IPS DF 19.7 (cell line): ENCODE data around the gene NUP93.
"Not testable (repeated sequence)": the region's sequence is repeated elsewhere in the genome, so short reads cannot be mapped to it uniquely, and the experiment has no call there.

Experiments used
- DNase-seq: peaks from one replicate; pipeline ENCODE4 v3.0.0-alpha.2; 2013; ENCODE audit warnings: low read depth, low spot score

Gene NUP93

DNA sequence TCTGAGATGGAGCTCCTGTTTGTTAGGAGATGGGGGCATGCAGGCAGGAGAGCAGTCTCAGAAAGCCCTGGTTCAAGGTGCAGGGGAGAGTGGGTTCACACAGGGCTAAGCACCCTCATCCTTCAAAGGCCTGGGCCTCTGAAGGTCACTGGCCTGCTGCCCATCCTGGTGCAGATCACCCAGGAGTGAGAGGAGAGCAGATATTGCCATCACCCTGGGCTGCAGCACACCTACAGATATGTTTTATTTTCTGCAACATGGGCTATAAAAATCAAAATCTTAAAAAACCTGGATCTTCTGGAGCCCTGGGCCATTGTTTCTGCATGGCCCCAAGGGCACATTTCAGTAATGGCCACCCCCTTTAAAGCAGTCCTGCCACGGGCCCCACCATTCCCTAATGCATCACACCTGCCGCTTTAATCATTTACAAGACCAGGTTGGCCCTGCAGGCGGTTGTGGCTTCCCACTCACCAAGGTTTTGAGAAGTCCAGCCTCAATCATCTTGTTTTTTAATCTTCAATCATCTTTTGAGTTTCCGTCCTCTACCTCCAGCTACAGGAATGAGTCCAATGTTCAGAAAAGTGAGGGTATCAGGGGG lies 20.4 kb upstream of the NUP93 start:
- no peak for DNase-seq

DNA sequence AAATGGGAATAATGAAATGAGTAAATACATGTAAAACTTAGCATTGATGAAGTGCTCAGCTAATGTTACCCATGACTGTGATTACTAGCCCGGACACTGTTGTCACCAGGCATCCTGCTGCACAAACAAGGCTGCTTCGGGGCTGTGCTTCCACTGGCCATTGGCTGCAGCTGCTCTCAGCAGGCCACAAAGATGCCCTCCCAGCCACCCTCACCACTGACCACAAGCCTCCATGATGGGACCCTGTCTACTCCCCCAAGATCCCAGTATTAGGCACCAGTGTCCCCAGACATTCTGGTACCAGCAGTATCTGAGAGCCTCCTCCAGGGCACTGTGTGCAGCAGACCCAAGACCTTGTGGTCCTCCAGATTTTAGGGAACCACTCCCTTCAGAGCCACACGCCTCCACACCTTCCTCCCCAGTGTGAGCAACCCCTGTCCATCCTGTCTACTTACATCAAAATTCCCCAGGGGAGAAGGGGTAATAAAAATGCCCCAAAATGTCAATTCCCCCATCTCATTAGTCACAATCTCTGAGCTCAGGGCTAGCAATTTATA lies 19.7 kb upstream of the NUP93 start:
- DNase-seq, result no peak

DNA sequence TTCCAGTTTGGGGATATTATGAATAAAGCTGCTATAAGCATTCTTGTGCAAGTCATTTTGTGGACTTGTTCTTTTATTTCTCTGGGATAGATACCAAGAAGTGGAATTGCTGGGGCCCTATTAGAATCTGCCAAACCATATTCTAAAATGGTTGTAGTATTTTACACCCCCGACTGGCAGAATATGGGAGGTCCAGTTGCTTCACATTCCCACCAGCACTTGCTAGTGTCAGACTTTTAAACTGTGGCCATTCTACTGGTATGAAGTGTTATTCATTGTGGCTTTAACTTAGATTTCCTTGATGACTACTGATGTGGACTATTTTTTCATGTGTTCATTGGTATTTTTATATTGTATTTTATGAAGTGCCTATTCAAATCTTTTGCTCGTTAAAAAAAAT lies 18.1 kb upstream of the NUP93 start:
- no peak for DNase-seq

GRCh38 chr16:56713794-56714193 lies 16.1 kb upstream of the NUP93 start:
- no peak for DNase-seq

- DNase-seq, result no peak
Observed at GRCh38 chr16:56715126-56715525, 14.8 kb upstream of the NUP93 start.

DNA sequence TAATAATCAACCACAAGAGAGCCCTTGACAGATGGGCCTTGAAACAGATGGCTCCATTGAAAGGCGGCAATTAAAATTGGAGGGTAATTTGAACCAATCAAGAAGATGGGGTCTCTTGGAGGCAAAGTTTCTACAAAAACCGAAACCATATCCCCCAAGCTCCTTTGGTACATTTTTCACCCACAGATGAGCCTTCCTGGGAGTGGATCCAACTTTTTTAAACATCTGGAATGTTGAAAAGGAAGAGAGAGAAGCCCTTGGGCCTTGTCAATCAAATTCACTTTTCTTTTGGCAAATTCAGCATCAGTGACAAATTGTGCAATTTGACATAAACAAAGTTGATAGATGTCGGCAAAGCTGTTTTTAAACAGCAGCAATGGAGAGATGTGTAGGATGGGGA lies 13.2 kb upstream of the NUP93 start:
- DNase-seq, result no peak

- DNase-seq, result not testable (repeated sequence)
Observed at GRCh38 chr16:56717532-56717931, 12.4 kb upstream of the NUP93 start.

GRCh38 chr16:56722200-56722842 lies 7.6 kb upstream of the NUP93 start:
- no peak for DNase-seq

GRCh38 chr16:56724191-56724590 lies 5.7 kb upstream of the NUP93 start:
- no peak for DNase-seq

- DNase-seq, result no peak
Observed at GRCh38 chr16:56726283-56726682, 3.6 kb upstream of the NUP93 start.

DNA sequence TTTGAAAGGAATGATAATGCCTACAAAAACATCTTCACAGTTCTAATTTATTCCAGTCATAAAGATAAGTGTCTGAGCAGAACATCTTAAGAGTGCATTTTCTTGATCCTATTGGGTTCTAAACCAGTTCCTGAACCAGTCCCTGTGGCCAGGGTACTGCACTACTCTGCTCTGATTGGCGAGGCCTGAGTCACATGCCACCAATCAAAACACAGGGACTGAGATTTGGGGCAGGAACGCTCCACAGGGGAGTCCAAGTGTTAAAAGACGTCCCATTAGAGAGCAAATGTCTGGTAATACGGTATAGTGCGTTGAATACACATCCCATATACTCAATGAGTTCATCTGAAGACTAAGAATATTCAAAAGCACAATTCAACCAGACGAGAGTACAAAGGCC lies 3.0 kb upstream of the NUP93 start:
- DNase-seq, result no peak

DNA sequence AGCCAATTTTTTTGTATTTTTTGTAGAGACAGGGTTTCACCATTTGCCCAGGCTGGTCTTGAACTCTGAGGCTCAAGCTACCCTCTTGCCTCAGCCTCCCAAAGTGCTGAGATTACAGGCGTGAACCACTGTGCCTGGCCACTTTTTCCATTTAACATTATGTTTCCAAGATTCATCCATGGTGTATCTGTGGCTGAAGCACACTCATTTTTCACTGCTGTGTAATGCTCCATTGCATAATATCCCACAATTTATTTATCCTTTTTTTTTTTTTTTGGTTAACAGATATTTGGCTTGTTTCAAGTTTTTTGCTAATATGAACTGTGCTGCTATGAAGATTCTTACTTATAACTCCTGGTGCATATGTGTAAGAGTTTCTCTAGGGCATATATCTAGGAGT lies 1.9 kb upstream of the NUP93 start:
- no peak for DNase-seq

GRCh38 chr16:56728980-56729734 lies 772 bp upstream of the NUP93 start:
- no peak for DNase-seq

GRCh38 chr16:56732366-56732765 lies 2.4 kb downstream of the NUP93 start:
- no peak for DNase-seq

- DNase-seq, result no peak
Observed at GRCh38 chr16:56732832-56733231, 2.9 kb downstream of the NUP93 start.

GRCh38 chr16:56734429-56734828 lies 4.5 kb downstream of the NUP93 start:
- DNase-seq, result no peak

DNA sequence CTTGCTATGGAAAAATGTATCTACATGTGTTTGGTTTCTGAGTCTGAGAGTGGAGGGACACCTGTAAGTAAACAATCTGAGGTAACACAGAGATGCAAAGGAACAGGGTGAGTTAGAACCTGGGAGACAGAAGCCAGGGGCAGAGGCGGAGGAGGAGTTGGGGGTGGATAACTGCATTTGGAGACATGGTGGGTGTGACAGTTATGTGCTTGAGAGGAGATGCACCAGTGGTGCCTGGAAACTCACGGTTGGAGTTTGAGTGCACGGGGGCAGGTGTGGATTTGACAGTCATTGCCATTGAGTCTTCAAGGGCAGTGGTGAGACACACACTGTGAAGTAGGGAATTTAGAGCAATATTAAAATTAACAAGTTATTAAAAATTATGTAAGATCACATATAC lies 6.5 kb downstream of the NUP93 start:
- DNase-seq, result no peak

DNA sequence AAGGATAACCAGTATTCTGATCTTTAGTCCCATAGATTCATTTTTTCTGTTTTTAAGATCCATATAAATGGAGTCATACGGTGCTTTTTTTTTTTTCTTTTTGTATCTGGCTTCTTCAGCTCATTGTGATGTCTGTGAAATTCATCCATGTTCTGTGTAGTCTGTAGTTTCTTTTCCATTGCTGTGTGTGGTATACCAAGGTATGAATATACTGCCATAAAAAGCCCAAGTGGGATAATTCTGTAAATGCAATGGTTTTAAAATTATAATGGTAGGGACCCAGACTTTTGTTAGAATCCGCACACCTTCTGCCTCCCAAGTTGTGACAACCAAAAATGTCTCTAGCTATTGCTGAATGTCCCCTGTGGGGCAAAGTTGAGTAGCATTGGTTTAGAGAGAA lies 7.6 kb downstream of the NUP93 start:
- DNase-seq, result no peak

DNA sequence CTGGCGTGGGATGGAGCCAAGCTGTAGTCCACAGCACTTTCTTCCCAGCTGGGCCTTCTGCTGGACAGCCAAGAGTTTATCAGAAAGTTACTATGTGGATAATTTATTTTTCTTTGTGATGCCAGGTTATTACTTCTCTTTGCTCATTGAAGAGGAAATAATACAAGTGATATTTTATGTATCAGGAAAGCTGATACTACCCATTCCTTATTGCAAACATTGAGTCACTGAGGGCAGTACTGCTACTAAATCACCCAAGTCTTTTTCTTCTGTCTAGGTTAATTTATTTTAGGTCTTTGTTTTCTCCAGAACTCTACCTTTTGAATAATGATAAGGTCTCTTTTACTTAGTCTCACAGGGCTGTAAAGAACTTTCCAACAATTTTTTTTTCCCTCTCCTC lies 8.3 kb downstream of the NUP93 start:
- DNase-seq, result no peak

DNA sequence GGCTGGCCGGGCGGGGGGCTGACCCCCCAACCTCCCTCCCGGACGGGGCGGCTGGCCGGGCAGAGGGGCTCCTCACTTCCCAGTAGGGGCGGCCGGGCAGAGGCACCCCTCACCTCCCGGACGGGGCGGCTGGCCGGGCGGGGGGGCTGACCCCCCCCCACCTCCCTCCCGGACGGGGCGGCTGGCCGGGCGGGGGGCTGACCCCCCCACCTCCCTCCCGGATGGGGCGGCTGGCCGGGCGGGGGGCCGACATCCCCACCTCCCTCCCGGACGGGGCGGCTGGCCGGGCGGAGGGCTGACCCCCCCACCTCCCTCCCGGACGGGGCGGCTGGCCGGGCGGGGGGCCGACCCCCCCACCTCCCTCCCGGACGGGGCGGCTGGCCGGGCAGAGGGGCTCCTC lies 9.4 kb downstream of the NUP93 start:
- not testable (repeated sequence) for DNase-seq

- no peak for DNase-seq
Observed at GRCh38 chr16:56741399-56741798, 11.5 kb downstream of the NUP93 start.

DNA sequence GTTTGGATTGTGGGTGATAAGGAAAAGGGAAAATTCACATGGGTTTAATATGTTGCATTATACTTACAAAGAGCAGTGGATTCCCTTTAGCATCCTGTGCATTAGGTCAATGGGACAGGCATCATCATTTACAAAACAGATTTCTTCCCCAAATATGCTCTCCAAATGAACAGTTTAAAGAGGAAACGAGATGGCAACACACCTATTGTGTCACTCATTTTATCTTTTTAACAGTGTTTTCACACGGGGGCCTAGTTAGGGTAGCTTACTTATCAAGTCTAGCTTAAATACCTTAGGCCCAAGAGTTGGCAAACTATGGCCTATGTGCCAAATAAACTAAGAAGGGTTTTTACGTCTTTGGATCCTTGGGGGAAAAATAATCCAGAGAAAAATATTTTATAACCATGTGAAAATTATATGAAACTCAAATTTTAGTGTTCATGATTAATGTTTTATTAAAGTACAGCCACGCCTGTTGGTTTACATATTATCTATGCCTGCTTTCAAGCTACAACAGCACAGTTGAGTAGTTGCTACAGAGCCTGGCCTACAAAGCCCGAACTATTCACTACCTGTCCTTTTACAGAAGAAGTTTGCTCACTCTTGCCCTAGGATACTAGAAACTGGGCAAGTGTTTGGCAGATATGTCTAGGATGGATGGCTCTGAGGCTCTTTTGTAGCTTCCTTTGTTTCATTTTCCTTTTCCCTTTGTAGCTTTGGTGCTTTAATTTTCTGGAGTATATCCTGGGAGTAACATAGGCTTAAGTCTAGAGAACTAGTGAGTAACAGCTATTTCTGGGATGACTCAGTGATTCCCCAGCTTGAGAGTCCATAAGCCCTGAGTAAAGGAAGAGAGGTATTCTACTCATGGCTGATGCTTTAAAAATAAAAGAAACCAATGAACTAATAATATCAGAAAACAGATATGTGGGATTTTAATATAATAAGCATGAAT lies 12.4 kb downstream of the NUP93 start:
- no peak for DNase-seq
